GM23248 (cell line): ENCODE data around the gene COX8C.
"Not testable (repeated sequence)": the region's sequence is repeated elsewhere in the genome, so short reads cannot be mapped to it uniquely, and the experiment has no call there.

Experiments
- EZH2 ChIP-seq: fragments of 200-600 bp; sonication (generic); IDR thresholded peaks from 2 replicates; pipeline ENCODE4 v1.6.1; 2018; ENCODE audit warnings: antibody characterized with exemption, mild to moderate bottlenecking; ENCODE audit not compliant: insufficient read depth, poor library complexity, severe bottlenecking
- EZH2phosphoT487 ChIP-seq: fragments of 200-600 bp; sonication (generic); IDR thresholded peaks from 2 replicates; pipeline ENCODE4 v1.6.1; 2018; ENCODE audit warnings: antibody characterized with exemption, moderate library complexity, mild to moderate bottlenecking, low read depth; ENCODE audit not compliant: insufficient read depth

- TF ChIP-seq EZH2phosphoT487, EZH2: not testable (repeated sequence)
These were observed 37.3 kb downstream of the COX8C start for GRCh38 chr14:93384256-93384655.
